ENCODE data around the gene TYW1B. TPM values are rescaled to one million over a fixed set of nuclear protein-coding genes. Genes with fewer than 3 reads are reported as not detected.
"Not testable (repeated sequence)": the region's sequence is repeated elsewhere in the genome, so short reads cannot be mapped to it uniquely, and the experiment has no call there.

The TYW1B gene
- total RNA-seq, 1 donor from 2014 or later, result 2.0 TPM

DNA sequence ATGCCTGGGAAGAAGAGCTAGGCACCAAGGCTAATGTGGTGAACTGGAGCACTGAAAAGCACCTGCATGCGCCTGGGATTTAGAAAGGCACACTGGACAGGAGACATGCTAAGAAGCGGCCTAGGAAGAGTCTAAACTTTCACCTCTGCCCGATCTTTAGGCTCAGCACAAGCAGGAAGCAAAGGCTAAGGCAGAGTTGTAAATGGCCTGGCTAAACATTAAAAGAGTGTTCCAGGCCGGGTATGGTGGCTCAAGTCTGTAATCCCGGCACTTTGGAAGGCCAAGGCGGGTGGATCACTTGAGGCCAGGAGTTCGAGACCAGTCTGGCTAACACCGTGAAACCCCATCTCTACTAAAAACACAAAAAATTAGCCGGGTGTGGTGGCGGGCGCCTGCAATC lies 88.3 kb downstream of the TYW1B start:
- H3K4me2 ChIP-seq (ENCODE audit: low read length); H3K79me2 ChIP-seq (ENCODE audit: insufficient read depth, low read length); H3K4me3 ChIP-seq (ENCODE audit: insufficient read depth, low read depth, low read length); H3K36me3 ChIP-seq (ENCODE audit: insufficient read depth, low read length); H3K27me3 ChIP-seq (ENCODE audit: insufficient read depth, low read length); H3K27ac ChIP-seq (ENCODE audit: low read depth, low read length); H3K27ac Mint-ChIP-seq (ENCODE audit: unreplicated experiment); H3K27me3 Mint-ChIP-seq (ENCODE audit: low read depth, unreplicated experiment); H3K4me1 Mint-ChIP-seq (ENCODE audit: low read depth, unreplicated experiment); H3K9me3 ChIP-seq (ENCODE audit: insufficient read depth, low read depth, low read length); H4K20me1 ChIP-seq (ENCODE audit: insufficient read depth, low read length); H3K4me1 ChIP-seq (ENCODE audit: insufficient read depth, low read length); H3K9ac ChIP-seq (ENCODE audit: low read length); H3K4me3 Mint-ChIP-seq (ENCODE audit: unreplicated experiment); DNase-seq (ENCODE audit: low read depth); FAIRE-seq; H2AFZ ChIP-seq (ENCODE audit: low read depth, low read length): not testable (repeated sequence)
- peaks cover 23% of the 10 kb centered on the region for H3K36me3 Mint-ChIP-seq (ENCODE audit: low read depth, unreplicated experiment)
- H3K9me3 Mint-ChIP-seq (ENCODE audit: unreplicated experiment), result peaks cover 21% of the 10 kb centered on the region

DNA sequence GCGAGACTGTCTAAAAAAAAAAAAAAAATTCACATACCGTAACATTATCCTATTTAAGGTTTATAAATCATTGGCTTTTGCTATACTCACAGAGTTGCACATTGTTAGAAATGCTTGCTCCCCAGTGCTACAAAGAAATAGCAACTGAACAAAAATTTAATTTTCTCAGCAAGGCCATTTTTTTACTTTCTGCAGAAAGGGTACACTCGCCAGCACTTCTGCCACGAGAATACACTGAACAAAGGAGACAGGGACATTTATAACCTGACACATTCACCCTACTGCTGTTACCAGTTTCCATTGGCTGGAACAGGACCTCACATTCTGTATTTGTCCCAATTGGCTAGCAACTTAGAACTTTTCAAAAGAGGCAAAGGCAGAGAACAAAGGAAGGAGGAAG lies 92.1 kb downstream of the TYW1B start:
- not testable (repeated sequence) for H3K4me3 Mint-ChIP-seq (ENCODE audit: unreplicated experiment); H2AFZ ChIP-seq (ENCODE audit: low read depth, low read length); H3K27me3 ChIP-seq (ENCODE audit: insufficient read depth, low read length); FAIRE-seq; H3K27ac Mint-ChIP-seq (ENCODE audit: unreplicated experiment); DNase-seq (ENCODE audit: low read depth); H3K36me3 ChIP-seq (ENCODE audit: insufficient read depth, low read length); H3K4me1 Mint-ChIP-seq (ENCODE audit: low read depth, unreplicated experiment); H4K20me1 ChIP-seq (ENCODE audit: insufficient read depth, low read length); H3K9ac ChIP-seq (ENCODE audit: low read length); H3K27me3 Mint-ChIP-seq (ENCODE audit: low read depth, unreplicated experiment); H3K79me2 ChIP-seq (ENCODE audit: insufficient read depth, low read length); H3K27ac ChIP-seq (ENCODE audit: low read depth, low read length); H3K4me2 ChIP-seq (ENCODE audit: low read length); H3K4me1 ChIP-seq (ENCODE audit: insufficient read depth, low read length); H3K9me3 ChIP-seq (ENCODE audit: insufficient read depth, low read depth, low read length); H3K4me3 ChIP-seq (ENCODE audit: insufficient read depth, low read depth, low read length)
- Mint-ChIP-seq H3K36me3 (ENCODE audit: low read depth, unreplicated experiment) (peaks cover 16% of the 10 kb centered on the region), H3K9me3 (ENCODE audit: unreplicated experiment) (peaks cover 33% of the 10 kb centered on the region)

DNA sequence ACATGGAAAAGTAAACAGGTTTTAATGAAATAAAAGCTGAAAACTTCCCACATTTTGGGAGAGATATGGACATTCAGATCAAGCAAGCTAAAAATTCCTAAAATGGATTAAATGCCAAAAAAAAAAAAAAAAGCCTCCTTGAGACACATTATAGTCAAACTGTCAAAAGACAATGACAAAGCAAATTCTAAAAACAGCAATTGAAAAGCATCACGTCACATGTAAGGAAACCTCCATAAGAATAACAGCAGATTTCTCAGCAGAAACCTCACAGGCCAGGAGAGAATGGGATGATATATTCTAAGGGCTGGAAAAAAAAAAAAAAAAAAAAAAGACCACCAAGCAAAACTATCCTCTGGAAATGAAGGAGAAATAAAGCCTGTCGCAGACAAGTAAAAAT lies 97.2 kb downstream of the TYW1B start:
- not testable (repeated sequence) for H3K27me3 Mint-ChIP-seq (ENCODE audit: low read depth, unreplicated experiment); H3K36me3 Mint-ChIP-seq (ENCODE audit: low read depth, unreplicated experiment); H3K79me2 ChIP-seq (ENCODE audit: insufficient read depth, low read length); H3K9me3 ChIP-seq (ENCODE audit: insufficient read depth, low read depth, low read length); H3K9ac ChIP-seq (ENCODE audit: low read length); H3K27me3 ChIP-seq (ENCODE audit: insufficient read depth, low read length); H2AFZ ChIP-seq (ENCODE audit: low read depth, low read length); H3K27ac Mint-ChIP-seq (ENCODE audit: unreplicated experiment); H3K4me3 Mint-ChIP-seq (ENCODE audit: unreplicated experiment); DNase-seq (ENCODE audit: low read depth); H3K4me3 ChIP-seq (ENCODE audit: insufficient read depth, low read depth, low read length); H3K4me2 ChIP-seq (ENCODE audit: low read length); H4K20me1 ChIP-seq (ENCODE audit: insufficient read depth, low read length); H3K4me1 Mint-ChIP-seq (ENCODE audit: low read depth, unreplicated experiment); FAIRE-seq; H3K4me1 ChIP-seq (ENCODE audit: insufficient read depth, low read length); H3K27ac ChIP-seq (ENCODE audit: low read depth, low read length); H3K36me3 ChIP-seq (ENCODE audit: insufficient read depth, low read length)
- H3K9me3 Mint-ChIP-seq (ENCODE audit: unreplicated experiment), result peaks cover 35% of the 10 kb centered on the region

DNA sequence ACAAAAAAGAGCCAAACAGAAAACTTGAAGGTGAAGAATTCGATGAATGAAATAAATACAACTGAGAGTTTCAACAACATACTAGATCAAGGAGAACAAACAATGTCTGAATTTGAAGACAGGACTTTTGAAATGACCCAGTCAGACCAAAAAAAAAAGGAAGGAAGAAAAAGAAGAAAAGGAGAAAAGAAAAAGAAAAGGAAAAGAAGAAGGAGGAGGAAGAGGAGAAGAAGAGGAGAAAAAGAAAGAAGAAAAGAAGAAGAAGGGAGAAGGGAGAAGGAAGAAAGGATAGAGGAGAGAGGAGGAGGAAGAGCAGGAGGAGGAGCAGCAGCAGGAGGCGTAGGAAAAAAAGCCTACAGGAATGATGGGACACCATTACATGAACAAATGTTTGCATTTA lies 97.6 kb downstream of the TYW1B start:
- FAIRE-seq; H3K4me2 ChIP-seq (ENCODE audit: low read length); H3K4me1 Mint-ChIP-seq (ENCODE audit: low read depth, unreplicated experiment): not testable (repeated sequence)

DNA sequence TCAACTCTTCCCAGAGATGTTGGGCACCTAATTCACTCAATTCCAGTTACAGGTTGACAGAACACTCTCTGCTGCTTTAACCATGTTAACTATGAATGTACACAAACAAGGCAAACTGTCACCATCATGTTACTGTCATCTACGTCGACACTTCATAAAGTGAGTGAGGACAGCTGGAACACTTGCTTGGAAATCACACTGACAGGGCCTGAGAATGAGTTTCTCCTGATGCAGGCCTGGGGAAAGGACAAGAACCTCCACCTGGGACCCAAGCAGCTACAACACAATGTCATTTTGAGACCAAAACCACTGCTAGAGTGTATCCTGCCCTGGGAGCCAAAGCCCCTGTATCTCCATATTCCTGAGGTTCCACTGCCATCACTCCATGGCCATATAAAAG lies 98.9 kb downstream of the TYW1B start:
- not testable (repeated sequence) for H3K27ac ChIP-seq (ENCODE audit: low read depth, low read length); H3K79me2 ChIP-seq (ENCODE audit: insufficient read depth, low read length); H3K4me1 ChIP-seq (ENCODE audit: insufficient read depth, low read length); H3K4me2 ChIP-seq (ENCODE audit: low read length); H3K27ac Mint-ChIP-seq (ENCODE audit: unreplicated experiment); DNase-seq (ENCODE audit: low read depth); H3K27me3 Mint-ChIP-seq (ENCODE audit: low read depth, unreplicated experiment); H3K36me3 Mint-ChIP-seq (ENCODE audit: low read depth, unreplicated experiment); H3K27me3 ChIP-seq (ENCODE audit: insufficient read depth, low read length); H3K4me3 Mint-ChIP-seq (ENCODE audit: unreplicated experiment); H3K4me1 Mint-ChIP-seq (ENCODE audit: low read depth, unreplicated experiment); H4K20me1 ChIP-seq (ENCODE audit: insufficient read depth, low read length); H3K4me3 ChIP-seq (ENCODE audit: insufficient read depth, low read depth, low read length); H3K36me3 ChIP-seq (ENCODE audit: insufficient read depth, low read length); H3K9ac ChIP-seq (ENCODE audit: low read length); H2AFZ ChIP-seq (ENCODE audit: low read depth, low read length); H3K9me3 ChIP-seq (ENCODE audit: insufficient read depth, low read depth, low read length)
- peaks cover 27% of the 10 kb centered on the region for H3K9me3 Mint-ChIP-seq (ENCODE audit: unreplicated experiment)
- FAIRE-seq, result peak; percentile 60

More for the DNA sequence above, 97.6 kb downstream of the TYW1B start:
- not testable (repeated sequence) for H3K9me3 ChIP-seq (ENCODE audit: insufficient read depth, low read depth, low read length); H3K4me1 ChIP-seq (ENCODE audit: insufficient read depth, low read length); H3K27me3 ChIP-seq (ENCODE audit: insufficient read depth, low read length); H4K20me1 ChIP-seq (ENCODE audit: insufficient read depth, low read length); H3K4me3 ChIP-seq (ENCODE audit: insufficient read depth, low read depth, low read length); H3K9ac ChIP-seq (ENCODE audit: low read length); H3K36me3 ChIP-seq (ENCODE audit: insufficient read depth, low read length); H3K79me2 ChIP-seq (ENCODE audit: insufficient read depth, low read length); H3K27ac ChIP-seq (ENCODE audit: low read depth, low read length); H3K27ac Mint-ChIP-seq (ENCODE audit: unreplicated experiment); H2AFZ ChIP-seq (ENCODE audit: low read depth, low read length); DNase-seq (ENCODE audit: low read depth); H3K36me3 Mint-ChIP-seq (ENCODE audit: low read depth, unreplicated experiment); H3K27me3 Mint-ChIP-seq (ENCODE audit: low read depth, unreplicated experiment); H3K4me3 Mint-ChIP-seq (ENCODE audit: unreplicated experiment)
- peaks cover 34% of the 10 kb centered on the region for H3K9me3 Mint-ChIP-seq (ENCODE audit: unreplicated experiment)

DNA sequence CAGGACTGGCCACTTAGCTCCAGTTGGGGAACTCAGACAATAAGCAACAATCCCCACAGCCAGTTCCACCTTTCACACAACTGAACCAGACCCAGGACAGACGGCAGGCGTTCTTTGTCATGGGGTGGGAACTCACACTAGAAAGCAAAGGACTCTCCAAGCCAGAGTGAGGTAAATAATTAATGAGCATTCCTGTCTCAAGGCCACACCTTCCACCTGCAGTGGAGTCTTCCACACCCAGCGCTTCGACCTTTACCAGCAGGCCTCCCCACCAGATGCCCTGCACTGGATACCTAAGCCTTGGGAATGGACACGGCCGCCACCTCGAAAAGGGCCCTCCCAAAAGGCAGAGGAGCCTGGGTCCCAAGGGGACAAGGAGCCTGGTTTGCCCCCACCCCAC lies 105.3 kb downstream of the TYW1B start:
- not testable (repeated sequence) for H3K27me3 Mint-ChIP-seq (ENCODE audit: low read depth, unreplicated experiment); H3K27me3 ChIP-seq (ENCODE audit: insufficient read depth, low read length); H2AFZ ChIP-seq (ENCODE audit: low read depth, low read length); H3K9ac ChIP-seq (ENCODE audit: low read length); H3K36me3 ChIP-seq (ENCODE audit: insufficient read depth, low read length); H3K9me3 Mint-ChIP-seq (ENCODE audit: unreplicated experiment); DNase-seq (ENCODE audit: low read depth); H3K4me2 ChIP-seq (ENCODE audit: low read length); H3K36me3 Mint-ChIP-seq (ENCODE audit: low read depth, unreplicated experiment); H3K4me1 ChIP-seq (ENCODE audit: insufficient read depth, low read length); H3K4me3 Mint-ChIP-seq (ENCODE audit: unreplicated experiment); H4K20me1 ChIP-seq (ENCODE audit: insufficient read depth, low read length); H3K27ac ChIP-seq (ENCODE audit: low read depth, low read length); H3K27ac Mint-ChIP-seq (ENCODE audit: unreplicated experiment); H3K79me2 ChIP-seq (ENCODE audit: insufficient read depth, low read length); H3K4me1 Mint-ChIP-seq (ENCODE audit: low read depth, unreplicated experiment); H3K9me3 ChIP-seq (ENCODE audit: insufficient read depth, low read depth, low read length); H3K4me3 ChIP-seq (ENCODE audit: insufficient read depth, low read depth, low read length); FAIRE-seq

Measured in astrocyte (in vitro differentiated cells and primary cell).